Upper lobe of right lung (tissue), 1 donor: ENCODE measurements around the gene CACUL1. TPM values are rescaled to one million over a fixed set of nuclear protein-coding genes. Genes with fewer than 3 reads are reported as not detected.
A peak's percentile ranks its signal among the peaks of the same experiment; 100 is the strongest.
"Not testable (repeated sequence)": the region's sequence is repeated elsewhere in the genome, so short reads cannot be mapped to it uniquely, and the experiment has no call there.

Experiments
- ATAC-seq: fragments of 200-7000 bp; cut with Tn5 transposase; one replicate; pipeline ENCODE4 v1.9.1; 2020; ENCODE audit warnings: mild to moderate bottlenecking, moderate library complexity
- DNase-seq: peaks from one replicate; pipeline ENCODE4 v3.0.0-alpha.2; 2020
- H3K27ac ChIP-seq: fragments of 200-600 bp; one replicate; pipeline ENCODE4 v1.8.0; 2022
- H3K27me3 ChIP-seq: fragments of 200-600 bp; one replicate; pipeline ENCODE4 v1.8.0; 2022; ENCODE audit warnings: mild to moderate bottlenecking
- H3K36me3 ChIP-seq: fragments of 200-600 bp; one replicate; pipeline ENCODE4 v1.8.0; 2022
- H3K4me1 ChIP-seq: fragments of 200-600 bp; one replicate; pipeline ENCODE4 v1.8.0; 2022
- H3K4me3 ChIP-seq: fragments of 200-600 bp; one replicate; pipeline ENCODE4 v1.8.0; 2022; ENCODE audit warnings: mild to moderate bottlenecking
- H3K9me3 ChIP-seq: fragments of 200-600 bp; one replicate; pipeline ENCODE4 v1.8.0; 2022
- intact Hi-C: fragments of 100-400 bp; cut with DNase I; formaldehyde crosslinking; loops from one replicate; pipeline ENCODE4 v1.11.0; 2022
- total RNA-seq: library from RNA; stranded (reverse); fragmentation: NEBNext Ultra II Directional; extraction: Animal tissue kit (Norgen Biotek cat#: 25700); gene quantifications from one replicate; pipeline ENCODE4 v1.2.1, GENCODE V29; 2021
- TF ChIP-seq, protein P1 (sequence below): fragments of 200-600 bp; IDR thresholded peaks from one replicate; pipeline ENCODE4 v1.8.0; 2022; ENCODE audit warnings: antibody characterized with exemption
- donor health status: DM: no; HTN: yes; CAD: no; lungs with severe emphysema.

Gene CACUL1
- total RNA-seq, 1 donor from 2014 or later = 47.7 TPM

DNA sequence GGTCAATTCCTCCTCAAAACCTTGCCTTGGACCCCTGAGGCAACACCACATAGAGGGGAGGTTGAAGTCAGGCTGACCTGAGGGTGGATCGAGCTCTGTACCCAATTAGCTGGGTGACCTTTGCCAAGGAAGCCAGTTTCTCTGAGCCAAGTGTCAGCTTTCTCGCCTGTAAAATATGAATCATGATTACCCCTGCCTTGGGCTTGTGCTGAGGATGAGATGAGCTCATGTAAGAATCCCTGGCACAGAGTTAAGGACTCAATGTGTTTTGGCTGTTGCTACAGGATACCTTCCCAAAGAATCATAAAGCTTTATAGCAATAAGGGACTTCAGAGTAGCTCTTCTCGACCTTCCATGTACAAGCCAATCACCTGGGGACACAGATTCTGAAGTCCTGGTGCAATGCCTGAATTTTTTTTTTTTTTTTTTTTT is 43.5 kb upstream of the CACUL1 start:
- H3K9me3 ChIP-seq = no peaks in the 10 kb centered on the region
- H3K4me3 ChIP-seq = no peak overlapping the region
- intact Hi-C loops = no loop called here
- DNase-seq = no peak
- no peak for ATAC-seq
- no peaks in the 10 kb centered on the region for H3K36me3 ChIP-seq
- no peaks in the 10 kb centered on the region for H3K27me3 ChIP-seq
- H3K4me1 ChIP-seq = no peaks in the 10 kb centered on the region
- TF ChIP-seq, protein P1, sequence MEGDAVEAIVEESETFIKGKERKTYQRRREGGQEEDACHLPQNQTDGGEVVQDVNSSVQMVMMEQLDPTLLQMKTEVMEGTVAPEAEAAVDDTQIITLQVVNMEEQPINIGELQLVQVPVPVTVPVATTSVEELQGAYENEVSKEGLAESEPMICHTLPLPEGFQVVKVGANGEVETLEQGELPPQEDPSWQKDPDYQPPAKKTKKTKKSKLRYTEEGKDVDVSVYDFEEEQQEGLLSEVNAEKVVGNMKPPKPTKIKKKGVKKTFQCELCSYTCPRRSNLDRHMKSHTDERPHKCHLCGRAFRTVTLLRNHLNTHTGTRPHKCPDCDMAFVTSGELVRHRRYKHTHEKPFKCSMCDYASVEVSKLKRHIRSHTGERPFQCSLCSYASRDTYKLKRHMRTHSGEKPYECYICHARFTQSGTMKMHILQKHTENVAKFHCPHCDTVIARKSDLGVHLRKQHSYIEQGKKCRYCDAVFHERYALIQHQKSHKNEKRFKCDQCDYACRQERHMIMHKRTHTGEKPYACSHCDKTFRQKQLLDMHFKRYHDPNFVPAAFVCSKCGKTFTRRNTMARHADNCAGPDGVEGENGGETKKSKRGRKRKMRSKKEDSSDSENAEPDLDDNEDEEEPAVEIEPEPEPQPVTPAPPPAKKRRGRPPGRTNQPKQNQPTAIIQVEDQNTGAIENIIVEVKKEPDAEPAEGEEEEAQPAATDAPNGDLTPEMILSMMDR = no peak
- no peak overlapping the region for H3K27ac ChIP-seq

DNA sequence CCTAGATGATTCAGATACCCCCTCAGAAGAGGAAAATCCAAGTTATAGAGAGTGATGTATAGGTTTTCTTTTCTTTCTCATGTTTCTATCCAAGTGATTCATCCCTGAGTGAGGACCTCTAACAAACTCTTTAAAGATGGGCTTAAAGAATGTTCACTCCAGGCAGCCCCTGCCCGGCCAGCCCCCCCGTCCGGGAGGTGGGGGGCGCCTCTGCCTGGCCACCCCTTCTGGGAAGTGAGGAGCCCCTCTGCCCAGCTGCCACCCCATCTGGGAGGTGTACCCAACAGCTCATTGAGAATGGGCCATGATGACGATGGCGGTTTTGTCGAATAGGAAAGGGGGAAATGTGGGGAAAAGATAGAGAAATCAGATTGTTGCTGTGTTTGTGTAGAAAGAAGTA is 40.2 kb upstream of the CACUL1 start:
- H3K27me3 ChIP-seq, H3K4me3 ChIP-seq, intact Hi-C loops, H3K27ac ChIP-seq, H3K4me1 ChIP-seq, ATAC-seq, H3K36me3 ChIP-seq, H3K9me3 ChIP-seq: not testable (repeated sequence)
- DNase-seq = peak; percentile 29

DNA sequence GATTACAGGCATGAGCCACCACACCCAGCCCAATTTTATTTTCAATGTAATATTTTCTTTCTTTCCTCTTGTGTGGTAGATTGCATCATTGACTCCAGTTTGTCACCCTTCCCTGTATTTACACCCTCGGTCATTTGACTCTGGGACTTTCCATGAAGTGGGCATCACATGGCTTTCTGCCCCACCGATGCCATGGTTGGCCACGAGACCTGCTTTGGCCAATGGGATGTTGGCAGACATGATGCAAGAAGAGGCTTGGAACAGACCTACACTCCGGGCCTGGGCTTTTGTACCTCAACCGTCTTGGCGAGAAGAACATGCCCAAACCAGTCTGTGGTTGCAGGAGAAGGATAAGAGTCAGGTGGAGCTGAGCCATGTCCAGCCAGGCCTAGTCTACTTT is 38.8 kb upstream of the CACUL1 start:
- Histone ChIP-seq H3K27ac (peak overlapping the region; percentile 66), H3K36me3 (no peaks in the 10 kb centered on the region), H3K4me1 (no peaks in the 10 kb centered on the region), H3K4me3 (no peak overlapping the region), H3K9me3 (no peaks in the 10 kb centered on the region), H3K27me3 (no peaks in the 10 kb centered on the region)
- TF ChIP-seq, protein P1 = no peak
- intact Hi-C loops = no loop called here
- peak; percentile 79 for DNase-seq
- ATAC-seq = peak; percentile 90

DNA sequence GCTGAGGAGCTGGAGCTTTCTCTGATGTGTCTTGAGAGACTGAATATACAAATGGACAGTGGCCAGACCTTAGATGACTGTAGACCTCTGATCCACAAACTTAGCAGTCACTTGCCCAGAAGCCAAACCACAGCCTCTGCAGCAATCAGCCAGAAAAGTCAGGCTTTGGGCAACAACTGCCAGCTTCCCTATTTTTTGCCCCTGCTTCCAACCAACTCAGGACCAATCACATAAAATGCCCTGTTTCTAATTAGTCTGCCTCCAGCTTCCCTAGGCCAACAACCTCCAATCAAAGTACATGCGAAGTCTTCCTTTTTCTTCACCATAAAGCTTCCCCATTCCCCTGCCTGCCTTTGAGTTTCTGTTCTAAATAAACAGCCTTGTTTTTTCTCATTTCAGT is 37.8 kb upstream of the CACUL1 start:
- TF ChIP-seq, protein P1 = no peak
- no peaks in the 10 kb centered on the region for H3K4me1 ChIP-seq
- intact Hi-C loops = no loop called here
- no peaks in the 10 kb centered on the region for H3K27me3 ChIP-seq
- DNase-seq (no peak), ATAC-seq (peak; percentile 91)
- no peaks in the 10 kb centered on the region for H3K36me3 ChIP-seq
- no peak overlapping the region for H3K4me3 ChIP-seq
- no peaks in the 10 kb centered on the region for H3K9me3 ChIP-seq
- H3K27ac ChIP-seq = peak overlapping the region; percentile 66

DNA sequence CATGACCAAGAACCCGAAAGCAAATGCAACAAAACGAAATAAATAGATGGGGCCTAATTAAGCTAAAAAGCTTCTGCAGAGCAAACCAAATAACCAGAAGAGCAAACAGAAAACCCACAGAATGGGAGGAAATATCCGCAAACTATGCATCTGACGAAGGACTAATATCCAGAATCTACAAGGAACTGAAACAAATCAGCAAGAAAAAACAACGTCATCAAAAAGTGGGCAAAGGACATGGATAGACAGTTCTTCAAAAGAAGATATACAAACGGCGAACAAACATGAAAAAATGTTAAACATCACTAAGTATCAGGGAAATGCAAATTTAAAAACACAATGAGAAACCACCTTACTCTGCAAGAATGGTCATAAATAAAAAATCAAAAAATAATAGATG is 35.3 kb upstream of the CACUL1 start:
- Histone ChIP-seq H3K27me3 (no peaks in the 10 kb centered on the region), H3K4me1 (no peaks in the 10 kb centered on the region), H3K27ac (no peak overlapping the region), H3K9me3 (no peaks in the 10 kb centered on the region), H3K36me3 (no peaks in the 10 kb centered on the region), H3K4me3 (no peak overlapping the region)
- TF ChIP-seq, protein P1 = no peak
- intact Hi-C loops = no loop called here
- no peak for DNase-seq
- no peak for ATAC-seq

DNA sequence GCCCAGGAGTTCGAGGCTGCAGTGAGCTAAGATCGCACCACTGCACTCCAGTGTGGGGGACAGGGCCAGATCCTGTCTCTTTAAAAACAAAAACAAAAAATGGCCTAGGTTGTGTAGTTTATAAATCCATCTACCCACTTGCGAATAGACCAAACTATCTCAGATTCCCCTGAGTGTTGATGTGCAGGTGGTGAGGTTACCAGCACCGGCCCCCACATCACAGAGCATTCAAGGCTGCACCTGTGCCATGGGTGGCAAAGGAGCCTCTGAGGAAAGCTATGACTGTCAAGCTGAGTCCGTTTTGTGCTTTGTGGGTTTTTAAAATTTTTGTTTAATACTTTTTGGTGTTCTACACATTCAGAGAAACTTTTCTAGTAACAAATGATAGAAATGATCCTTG is 30.8 kb upstream of the CACUL1 start:
- intact Hi-C loops = no loop called here

More for the DNA sequence above, 30.8 kb upstream of the CACUL1 start:
- Histone ChIP-seq H3K4me3 (no peak overlapping the region), H3K9me3 (no peaks in the 10 kb centered on the region), H3K27me3 (no peaks in the 10 kb centered on the region), H3K27ac (no peak overlapping the region), H3K4me1 (no peaks in the 10 kb centered on the region), H3K36me3 (no peaks in the 10 kb centered on the region)
- TF ChIP-seq, protein P1 = no peak
- ATAC-seq (no peak), DNase-seq (no peak)
